Measurements from ENCODE around the gene SLC35C1. TPM values are rescaled to one million over a fixed set of nuclear protein-coding genes. Genes with fewer than 3 reads are reported as not detected.

SLC35C1 gene
- total RNA-seq, 1 donor from 2014 or later, result 6.7 TPM

Other genes starting within 250 kb of the SLC35C1 start
- gene CHST1, start 139.5 kb upstream of the SLC35C1 start, total RNA-seq, result 2.1 and 26.0 TPM in 2 replicates
- gene CRY2, start 42.3 kb downstream of the SLC35C1 start, total RNA-seq, result 6.8 and 9.2 TPM in 2 replicates
- gene MAPK8IP1, start 80.5 kb downstream of the SLC35C1 start, total RNA-seq, result 5.1 and 5.5 TPM in 2 replicates
- gene FREY1, start 102.1 kb downstream of the SLC35C1 start, total RNA-seq, result 0.40 and 0.88 TPM in 2 replicates
- 24.3 and 30.5 TPM in 2 replicates for gene PEX16, start 112.7 kb downstream of the SLC35C1 start, total RNA-seq
- gene LARGE2, start 117.5 kb downstream of the SLC35C1 start, total RNA-seq, result not detected in 2 replicates

Data from pulmonary artery endothelial cell (primary cell).